Astrocyte (in vitro differentiated cells and primary cell): ENCODE data around the gene DNMBP.

Experiments
- EZH2 ChIP-seq: IDR thresholded peaks from 2 replicates; pipeline ENCODE4 v1.6.1; 2012; ENCODE audit warnings: mild to moderate bottlenecking, low read length, inconsistent platforms; ENCODE audit not compliant: insufficient read depth
- TF ChIP-seq, protein P1 (sequence below): IDR thresholded peaks from 2 replicates; pipeline ENCODE4 v1.5.1; 2011; ENCODE audit warnings: low read depth, mild to moderate bottlenecking, inconsistent platforms, low read length, moderate library complexity; ENCODE audit not compliant: insufficient read depth

DNA sequence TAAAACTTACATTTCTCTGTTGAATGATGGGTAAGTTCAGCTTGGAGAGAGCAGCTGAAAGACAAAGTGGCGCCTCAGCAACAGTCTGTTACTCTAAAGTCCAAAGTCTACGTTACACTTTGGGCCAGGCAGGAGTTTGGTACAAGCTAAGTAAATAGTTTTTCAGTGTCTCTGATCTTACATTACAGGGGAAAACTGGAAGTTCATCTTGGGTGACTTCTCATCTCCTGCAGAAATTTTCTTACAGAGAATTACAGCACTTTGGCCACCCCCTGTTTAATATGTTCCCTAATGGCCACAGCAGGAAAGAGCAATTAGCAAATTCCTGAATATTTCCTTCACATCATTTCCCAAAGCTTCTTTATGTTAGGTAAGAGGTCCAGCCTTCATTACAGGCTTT lies 160.2 kb downstream of the DNMBP start:
- TF ChIP-seq, protein P1, sequence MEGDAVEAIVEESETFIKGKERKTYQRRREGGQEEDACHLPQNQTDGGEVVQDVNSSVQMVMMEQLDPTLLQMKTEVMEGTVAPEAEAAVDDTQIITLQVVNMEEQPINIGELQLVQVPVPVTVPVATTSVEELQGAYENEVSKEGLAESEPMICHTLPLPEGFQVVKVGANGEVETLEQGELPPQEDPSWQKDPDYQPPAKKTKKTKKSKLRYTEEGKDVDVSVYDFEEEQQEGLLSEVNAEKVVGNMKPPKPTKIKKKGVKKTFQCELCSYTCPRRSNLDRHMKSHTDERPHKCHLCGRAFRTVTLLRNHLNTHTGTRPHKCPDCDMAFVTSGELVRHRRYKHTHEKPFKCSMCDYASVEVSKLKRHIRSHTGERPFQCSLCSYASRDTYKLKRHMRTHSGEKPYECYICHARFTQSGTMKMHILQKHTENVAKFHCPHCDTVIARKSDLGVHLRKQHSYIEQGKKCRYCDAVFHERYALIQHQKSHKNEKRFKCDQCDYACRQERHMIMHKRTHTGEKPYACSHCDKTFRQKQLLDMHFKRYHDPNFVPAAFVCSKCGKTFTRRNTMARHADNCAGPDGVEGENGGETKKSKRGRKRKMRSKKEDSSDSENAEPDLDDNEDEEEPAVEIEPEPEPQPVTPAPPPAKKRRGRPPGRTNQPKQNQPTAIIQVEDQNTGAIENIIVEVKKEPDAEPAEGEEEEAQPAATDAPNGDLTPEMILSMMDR, result no peak
- no peak for TF ChIP-seq EZH2
